Measurements from ENCODE around the gene TM2D1. TPM values are rescaled to one million over a fixed set of nuclear protein-coding genes. Genes with fewer than 3 reads are reported as not detected.

Gene TM2D1
- total RNA-seq, 1 donor from 2014 or later = 48.6 TPM

GRCh38 chr1:61674221-61674620, 50.7 kb downstream of the TM2D1 start:
- H3K9me3 ChIP-seq = no peaks in the 10 kb centered on the region
- intact Hi-C loops (cut with DNase I) = no loop called here
- H3K36me3 ChIP-seq = no peaks in the 10 kb centered on the region
- H3K4me3 ChIP-seq = no peak overlapping the region
- H3K27ac ChIP-seq = no peak overlapping the region
- no peaks in the 10 kb centered on the region for H3K4me1 ChIP-seq
- no peak for DNase-seq (ENCODE audit: extremely low spot score in 2 of 2)
- TF ChIP-seq CTCF (IDR thresholded peaks at IDR 0.05) = no peak
- no peak for TF ChIP-seq POLR2A (IDR thresholded peaks at IDR 0.05)
- no peak for TF ChIP-seq POLR2AphosphoS5 (IDR thresholded peaks at IDR 0.05; ENCODE audit: insufficient read depth in 1 of 2, low read depth in 1 of 2)
- no peaks in the 10 kb centered on the region for H3K27me3 ChIP-seq

- Histone ChIP-seq H3K27me3 (no peaks in the 10 kb centered on the region), H3K9me3 (no peaks in the 10 kb centered on the region), H3K4me3 (no peak overlapping the region), H3K36me3 (no peaks in the 10 kb centered on the region), H3K4me1 (no peaks in the 10 kb centered on the region), H3K27ac (no peak overlapping the region)
- TF ChIP-seq POLR2AphosphoS5 (IDR thresholded peaks at IDR 0.05; ENCODE audit: insufficient read depth in 1 of 2, low read depth in 1 of 2) (no peak), POLR2A (IDR thresholded peaks at IDR 0.05) (no peak), CTCF (IDR thresholded peaks at IDR 0.05) (no peak)
- intact Hi-C loops (cut with DNase I) = no loop called here
- no peak for DNase-seq (ENCODE audit: extremely low spot score in 2 of 2)
Measured at GRCh38 chr1:61672376-61672775, 52.6 kb downstream of the TM2D1 start.

- no peak for DNase-seq (ENCODE audit: extremely low spot score in 2 of 2)
- Histone ChIP-seq H3K9me3 (no peaks in the 10 kb centered on the region), H3K27me3 (no peaks in the 10 kb centered on the region), H3K4me1 (no peaks in the 10 kb centered on the region), H3K27ac (no peak overlapping the region), H3K36me3 (no peaks in the 10 kb centered on the region), H3K4me3 (no peak overlapping the region)
- no peak for TF ChIP-seq CTCF (IDR thresholded peaks at IDR 0.05)
- TF ChIP-seq POLR2A (IDR thresholded peaks at IDR 0.05) = no peak
- no peak for TF ChIP-seq POLR2AphosphoS5 (IDR thresholded peaks at IDR 0.05; ENCODE audit: insufficient read depth in 1 of 2, low read depth in 1 of 2)
- intact Hi-C loops (cut with DNase I) = no loop called here
Measured at GRCh38 chr1:61670445-61670844, 54.5 kb downstream of the TM2D1 start.

GRCh38 chr1:61670016-61670415, 54.9 kb downstream of the TM2D1 start:
- DNase-seq (ENCODE audit: extremely low spot score in 2 of 2) = no peak
- TF ChIP-seq POLR2AphosphoS5 (IDR thresholded peaks at IDR 0.05; ENCODE audit: insufficient read depth in 1 of 2, low read depth in 1 of 2) (no peak), POLR2A (IDR thresholded peaks at IDR 0.05) (no peak), CTCF (IDR thresholded peaks at IDR 0.05) (no peak)
- H3K9me3 ChIP-seq = no peaks in the 10 kb centered on the region
- H3K27me3 ChIP-seq = no peaks in the 10 kb centered on the region
- H3K36me3 ChIP-seq = no peaks in the 10 kb centered on the region
- intact Hi-C loops (cut with DNase I) = no loop called here
- no peak overlapping the region for H3K27ac ChIP-seq
- no peak overlapping the region for H3K4me3 ChIP-seq
- H3K4me1 ChIP-seq = no peaks in the 10 kb centered on the region

GRCh38 chr1:61659061-61659460, 65.9 kb downstream of the TM2D1 start:
- no peaks in the 10 kb centered on the region for H3K36me3 ChIP-seq

More at GRCh38 chr1:61659061-61659460, 65.9 kb downstream of the TM2D1 start:
- DNase-seq (ENCODE audit: extremely low spot score in 2 of 2) = no peak
- intact Hi-C loops (cut with DNase I) = no loop called here
- Histone ChIP-seq H3K27ac (no peak overlapping the region), H3K9me3 (no peaks in the 10 kb centered on the region), H3K27me3 (no peaks in the 10 kb centered on the region), H3K4me1 (no peaks in the 10 kb centered on the region), H3K4me3 (no peak overlapping the region)
- TF ChIP-seq POLR2AphosphoS5 (IDR thresholded peaks at IDR 0.05; ENCODE audit: insufficient read depth in 1 of 2, low read depth in 1 of 2) (no peak), POLR2A (IDR thresholded peaks at IDR 0.05) (no peak), CTCF (IDR thresholded peaks at IDR 0.05) (no peak)

Data from vagina (tissue), 2 donors.